GM21526 (cell line): Measurements from ENCODE around the gene TAC3.
A peak's percentile ranks its signal among the peaks of the same experiment; 100 is the strongest.
"Not testable (repeated sequence)": the region's sequence is repeated elsewhere in the genome, so short reads cannot be mapped to it uniquely, and the experiment has no call there.

Experiments
- ATAC-seq: cut with Tn5 transposase; IDR thresholded peaks from one replicate; pipeline ENCODE4 v1.9.1; 2021; ENCODE audit warnings: moderate library complexity; ENCODE audit not compliant: unreplicated experiment, low FRiP score

The TAC3 gene

GRCh38 chr12:57039016-57039798, 22.9 kb upstream of the TAC3 start:
- ATAC-seq, result no peak

- no peak for ATAC-seq
Observed at GRCh38 chr12:57037264-57037663, 20.9 kb upstream of the TAC3 start.

GRCh38 chr12:57033431-57033830, 17.1 kb upstream of the TAC3 start:
- ATAC-seq, result no peak

GRCh38 chr12:57031789-57032188, 15.5 kb upstream of the TAC3 start:
- no peak for ATAC-seq

GRCh38 chr12:57031138-57031725, 14.9 kb upstream of the TAC3 start:
- peak; percentile 50 for ATAC-seq

GRCh38 chr12:57029457-57029856, 13.1 kb upstream of the TAC3 start:
- no peak for ATAC-seq

GRCh38 chr12:57027805-57028153, 11.4 kb upstream of the TAC3 start:
- no peak for ATAC-seq

GRCh38 chr12:57027011-57027804, 10.9 kb upstream of the TAC3 start:
- ATAC-seq, result no peak

- ATAC-seq, result no peak
Observed at GRCh38 chr12:57025196-57025595, 8.9 kb upstream of the TAC3 start.

- ATAC-seq, result not testable (repeated sequence)
Observed at GRCh38 chr12:57022324-57022723, 6.0 kb upstream of the TAC3 start.

- ATAC-seq, result no peak
Observed at GRCh38 chr12:57019983-57020719, 3.8 kb upstream of the TAC3 start.

GRCh38 chr12:57018906-57019305, 2.6 kb upstream of the TAC3 start:
- no peak for ATAC-seq

- not testable (repeated sequence) for ATAC-seq
Observed at GRCh38 chr12:57018353-57018752, 2.0 kb upstream of the TAC3 start.

- ATAC-seq, result peak; percentile 61
Observed at GRCh38 chr12:57012600-57013465, 3.5 kb downstream of the TAC3 start.

GRCh38 chr12:57011438-57012424, 4.6 kb downstream of the TAC3 start:
- no peak for ATAC-seq

GRCh38 chr12:57010627-57011247, 5.6 kb downstream of the TAC3 start:
- no peak for ATAC-seq

GRCh38 chr12:57009949-57010626, 6.2 kb downstream of the TAC3 start:
- no peak for ATAC-seq

- no peak for ATAC-seq
Observed at GRCh38 chr12:57008178-57008577, 8.2 kb downstream of the TAC3 start.
